Activated naive CD4-positive, alpha-beta T cell treated with anti-CD3 and anti-CD28 coated beads for 36 hours (primary cell): Measurements from ENCODE around the gene TMEM185A. TPM values are rescaled to one million over a fixed set of nuclear protein-coding genes. Genes with fewer than 3 reads are reported as not detected.

Experiments used
- total RNA-seq, 2 experiments: library from RNA; stranded (reverse); gene quantifications; one replicate each; pipeline ENCODE4 v1.2.3, GENCODE V29; 2021

TMEM185A gene
- total RNA-seq, 2 experiments from 2014 or later = 7.2 to 7.5 TPM

Other genes starting within 250 kb of the TMEM185A start
- gene IDS, start 126.5 kb downstream of the TMEM185A start, total RNA-seq = 10 to 100 TPM; 39.9 to 43.1 TPM
- 10 to 100 TPM; 14.7 to 16.2 TPM for gene EOLA1, start 90.8 kb downstream of the TMEM185A start, total RNA-seq
- gene HSFX3, start 81.9 kb downstream of the TMEM185A start, total RNA-seq = not detected
- gene MAGEA9B, start 44.3 kb downstream of the TMEM185A start, total RNA-seq = not detected
- gene HSFX2, start 36.5 kb downstream of the TMEM185A start, total RNA-seq = not detected
- not detected for gene MAGEA11, start 80.3 kb upstream of the TMEM185A start, total RNA-seq
- under 1 TPM; 0.10 to 0.27 TPM for gene HSFX1, start 142.3 kb upstream of the TMEM185A start, total RNA-seq
- gene MAGEA9, start 150.1 kb upstream of the TMEM185A start, total RNA-seq = not detected
- not detected for gene MAGEA8, start 249.4 kb upstream of the TMEM185A start, total RNA-seq